Fibroblast of skin of left quadriceps (primary cell): ENCODE data around the gene ZNG1A.
"Not testable (repeated sequence)": the region's sequence is repeated elsewhere in the genome, so short reads cannot be mapped to it uniquely, and the experiment has no call there.

Experiments used
- DNase-seq, 2 experiments: peaks; one replicate each; pipeline ENCODE4 v3.0.0-alpha.2; 2013; ENCODE audit warnings: low read depth in 2 of 2

Gene ZNG1A

GRCh38 chr9:178140-178825 lies 573 bp downstream of the ZNG1A start:
- DNase-seq, result not testable (repeated sequence)

GRCh38 chr9:169757-170156 lies 9.1 kb downstream of the ZNG1A start:
- not testable (repeated sequence) for DNase-seq

- not testable (repeated sequence) for DNase-seq
Observed at GRCh38 chr9:159871-160270, 19.0 kb downstream of the ZNG1A start.

- DNase-seq, result not testable (repeated sequence)
Observed at GRCh38 chr9:151173-151572, 27.7 kb downstream of the ZNG1A start.

GRCh38 chr9:139880-140279 lies 39.0 kb downstream of the ZNG1A start:
- DNase-seq, result not testable (repeated sequence)

- DNase-seq, result not testable (repeated sequence)
Observed at GRCh38 chr9:117995-118467, 60.8 kb downstream of the ZNG1A start, which contains the start of gene FOXD4. TSS of gene FOXD4 (minus strand) at chr9:118417. CDS start at chr9:118119, 298 bp downstream.

GRCh38 chr9:117144-117994 lies 61.5 kb downstream of the ZNG1A start:
- DNase-seq, result not testable (repeated sequence)

- DNase-seq, result not testable (repeated sequence)
Observed at GRCh38 chr9:116239-117077, 62.4 kb downstream of the ZNG1A start.

GRCh38 chr9:115118-115451 lies 63.8 kb downstream of the ZNG1A start:
- DNase-seq, result not testable (repeated sequence)

- DNase-seq, result not testable (repeated sequence)
Observed at GRCh38 chr9:114267-115117, 64.4 kb downstream of the ZNG1A start.

- not testable (repeated sequence) for DNase-seq
Observed at GRCh38 chr9:113468-114266, 65.2 kb downstream of the ZNG1A start.

- not testable (repeated sequence) for DNase-seq
Observed at GRCh38 chr9:112589-113467, 66.0 kb downstream of the ZNG1A start.

- DNase-seq, result not testable (repeated sequence)
Observed at GRCh38 chr9:110672-111071, 68.2 kb downstream of the ZNG1A start.

- not testable (repeated sequence) for DNase-seq
Observed at GRCh38 chr9:109540-109939, 69.3 kb downstream of the ZNG1A start.

GRCh38 chr9:108742-109495 lies 69.9 kb downstream of the ZNG1A start:
- DNase-seq, result not testable (repeated sequence)

- not testable (repeated sequence) for DNase-seq
Observed at GRCh38 chr9:105991-106390, 72.9 kb downstream of the ZNG1A start.

- DNase-seq, result not testable (repeated sequence)
Observed at GRCh38 chr9:100430-100829, 78.4 kb downstream of the ZNG1A start.

GRCh38 chr9:99867-100266 lies 79.0 kb downstream of the ZNG1A start:
- DNase-seq, result not testable (repeated sequence)
